A549 (cell line): ENCODE measurements around the gene MYBPC2. TPM values are rescaled to one million over a fixed set of nuclear protein-coding genes. Genes with fewer than 3 reads are reported as not detected.

ENCODE experiments used
- ATAC-seq, 2 experiments: fragments of 200-7000 bp in 1 of 2; fragments of >200 bp in 1 of 2; cut with Nextera tagmentation in 1 of 2; cut with Tn5 transposase in 1 of 2; 3 replicates each; pipeline versions ENCODE4 v1.8.0 to v1.9.1; 2018 to 2020; ENCODE audit warnings: mild to moderate bottlenecking in 1 of 2, moderate library complexity in 1 of 2
- CTCF ChIA-PET: fragments of 300-600 bp; sonication (Branson Sonifier 250); formaldehyde crosslinking; extraction: SDS; loops from one replicate; lab custom pipeline; 2021; ENCODE audit warnings: antibody characterized with exemption, inconsistent platforms; lab: Yijun Ruan, JAX
- POLR2A ChIA-PET: fragments of 350-600 bp; formaldehyde crosslinking; extraction: SDS; loops from one replicate; lab custom pipeline; 2021; ENCODE audit warnings: antibody characterized with exemption, inconsistent platforms; lab: Yijun Ruan, JAX
- DNase-seq, 2 experiments: peaks; one replicate each; pipeline versions ENCODE4 v3.0.0 to v3.0.0-alpha.2; 2011 to 2016; ENCODE audit warnings: low read depth in 1 of 2, low spot score in 1 of 2
- FAIRE-seq: peaks from 2 replicates; lab custom pipeline; 2011; peaks lifted over from hg19 to GRCh38; lab: Jason Lieb, UNC
- H3K27ac ChIP-seq, 2 experiments: fragments of >200 bp; sonication (Bioruptor Twin); formaldehyde crosslinking; 3 replicates each; pipeline ENCODE4 v1.5.1; 2016 to 2017
- H3K4me1 ChIP-seq: fragments of >200 bp; sonication (Bioruptor Twin); formaldehyde crosslinking; 3 replicates; pipeline ENCODE4 v1.6.1; 2016
- H3K4me2 ChIP-seq: fragments of >200 bp; sonication (Bioruptor Twin); formaldehyde crosslinking; 3 replicates; pipeline ENCODE4 v1.6.1; 2016
- H3K4me3 ChIP-seq: fragments of >200 bp; sonication (Bioruptor Twin); formaldehyde crosslinking; 3 replicates; pipeline ENCODE4 v1.5.1; 2016
- H3K9me3 ChIP-seq: fragments of >200 bp; sonication (Bioruptor Twin); formaldehyde crosslinking; 3 replicates; pipeline ENCODE4 v1.6.1; 2016
- CBX2 ChIP-seq: fragments of 200-600 bp; sonication (generic); IDR thresholded peaks from 2 replicates; pipeline ENCODE4 v1.6.1; 2016; ENCODE audit warnings: low read depth, mild to moderate bottlenecking, borderline replicate concordance
- FOXS1 ChIP-seq: fragments of 250-450 bp; sonication (Bioruptor Pico); IDR thresholded peaks from 2 replicates; pipeline ENCODE4 v1.5.0; 2020; ENCODE audit warnings: mild to moderate bottlenecking, moderate library complexity
- HES2 ChIP-seq: fragments of >200 bp; sonication (Bioruptor Twin); formaldehyde crosslinking; IDR thresholded peaks from 2 replicates; pipeline ENCODE4 v1.6.1; 2016
- HOXB5 ChIP-seq: fragments of 250-450 bp; sonication (Bioruptor Pico); IDR thresholded peaks from 2 replicates; pipeline ENCODE4 v1.5.0; 2020; ENCODE audit warnings: mild to moderate bottlenecking, moderate library complexity
- JUNB ChIP-seq: fragments of >200 bp; sonication (Bioruptor Twin); formaldehyde crosslinking; IDR thresholded peaks from 2 replicates; pipeline ENCODE4 v1.6.1; 2016
- KDM1A ChIP-seq: fragments of 200-600 bp; sonication (generic); IDR thresholded peaks from 2 replicates; pipeline ENCODE4 v1.6.1; 2016; ENCODE audit warnings: low read depth, mild to moderate bottlenecking
- KDM5A ChIP-seq: fragments of 200-600 bp; sonication (generic); IDR thresholded peaks from 2 replicates; pipeline ENCODE4 v1.6.1; 2016; ENCODE audit warnings: antibody characterized with exemption, mild to moderate bottlenecking
- MAZ ChIP-seq: fragments of 150-350 bp; IDR thresholded peaks from 2 replicates; pipeline ENCODE4 v1.6.1; 2014; ENCODE audit warnings: antibody characterized with exemption, low read depth, low read length, borderline replicate concordance
- MYC ChIP-seq: IDR thresholded peaks from 2 replicates; pipeline ENCODE4 v1.6.1; 2012; ENCODE audit warnings: mild to moderate bottlenecking, inconsistent platforms, low read length, improper control_type of control experiment, borderline replicate concordance
- NPAS2 ChIP-seq: fragments of 250-450 bp; sonication (Bioruptor Pico); IDR thresholded peaks from 2 replicates; pipeline ENCODE4 v1.8.0; 2022; ENCODE audit warnings: mild to moderate bottlenecking, moderate library complexity, borderline replicate concordance
- NR3C1 ChIP-seq: fragments of >200 bp; sonication (Bioruptor Twin); formaldehyde crosslinking; IDR thresholded peaks from 3 replicates; pipeline ENCODE4 v1.6.1; 2017
- PHF8 ChIP-seq: fragments of 200-600 bp; sonication (generic); IDR thresholded peaks from 2 replicates; pipeline ENCODE4 v1.6.1; 2016; ENCODE audit warnings: low read depth, mild to moderate bottlenecking, antibody characterized with exemption, moderate library complexity, borderline replicate concordance
- POLR2A ChIP-seq: IDR thresholded peaks from 2 replicates; pipeline ENCODE4 v1.6.1; 2012; ENCODE audit warnings: mild to moderate bottlenecking, low read length
- POLR2AphosphoS2 ChIP-seq: conservative IDR thresholded peaks from 2 replicates; pipeline ENCODE4 v1.6.1; 2012; ENCODE audit warnings: low read length, improper control_type of control experiment, inconsistent platforms
- RAD21 ChIP-seq, 2 experiments: fragments of >200 bp in 1 of 2; sonication (Bioruptor Twin) in 1 of 2; formaldehyde crosslinking in 1 of 2; IDR thresholded peaks in 1 of 2; conservative IDR thresholded peaks in 1 of 2; 2 replicates in 1 of 2; 3 replicates in 1 of 2; pipeline ENCODE4 v1.6.1; 2012 to 2018; ENCODE audit warnings: inconsistent platforms in 1 of 2
- RARB ChIP-seq: fragments of 250-450 bp; sonication (Bioruptor Pico); IDR thresholded peaks from 2 replicates; pipeline ENCODE4 v1.8.0; 2021; ENCODE audit warnings: mild to moderate bottlenecking, moderate library complexity
- RCOR1 ChIP-seq: fragments of 150-350 bp; IDR thresholded peaks from 2 replicates; pipeline ENCODE4 v1.6.1; 2014; ENCODE audit warnings: antibody characterized with exemption, low read length, low read depth
- RFX5 ChIP-seq: fragments of 450-650 bp; IDR thresholded peaks from 2 replicates; pipeline ENCODE4 v1.7.1; 2014; ENCODE audit warnings: antibody characterized with exemption, mild to moderate bottlenecking, moderate library complexity
- RNF2 ChIP-seq: fragments of 200-600 bp; sonication (generic); IDR thresholded peaks from 2 replicates; pipeline ENCODE4 v1.6.1; 2016; ENCODE audit warnings: low read depth, mild to moderate bottlenecking, antibody characterized with exemption, moderate library complexity, borderline replicate concordance
- TP53 ChIP-seq: fragments of 250-450 bp; sonication (Bioruptor Pico); IDR thresholded peaks from 2 replicates; pipeline ENCODE4 v1.5.0; 2021; ENCODE audit warnings: mild to moderate bottlenecking, moderate library complexity
- USF2 ChIP-seq: fragments of 450-650 bp; IDR thresholded peaks from 2 replicates; pipeline ENCODE4 v1.6.1; 2014; ENCODE audit warnings: antibody characterized with exemption
- WGBS: methylation state at CpG from one replicate; pipeline ENCODE4 v1.1.6; 2017; ENCODE audit errors: missing lambda C conversion rate; 5-methylcytosine and 5-hydroxymethylcytosine counted together
- polyA plus RNA-seq, 4 experiments: library from polyadenylated mRNA; depleted of rRNA in 3 of 4; stranded (reverse); fragments of >200 nt; fragmentation: RNase III in 1 of 4; extraction: RNeasy Plus Mini Kit Qiagen cat#74134 plus additional on column Dnase treatment in 1 of 4; gene quantifications; 2 replicates in 3 of 4; 3 replicates in 1 of 4; pipeline ENCODE4 v1.2.3, GENCODE V29; 2011 to 2017
- TF ChIP-seq, protein P1 (sequence below): fragments of 250-450 bp; sonication (Bioruptor Pico); IDR thresholded peaks from 2 replicates; pipeline ENCODE4 v1.5.0; 2021; ENCODE audit warnings: mild to moderate bottlenecking, moderate library complexity, borderline replicate concordance
- TF ChIP-seq, protein P2 (sequence below): IDR thresholded peaks from 2 replicates; pipeline ENCODE4 v1.6.1; 2012
- TF ChIP-seq, protein P3 (sequence below): fragments of >200 bp; sonication (Bioruptor Twin); formaldehyde crosslinking; IDR thresholded peaks from 3 replicates; pipeline ENCODE4 v1.6.1; 2016
- TF ChIP-seq, protein P4 (sequence below): fragments of 250-450 bp; sonication (Bioruptor Pico); IDR thresholded peaks from 2 replicates; pipeline ENCODE4 v1.5.0; 2020; ENCODE audit warnings: low read depth, mild to moderate bottlenecking, moderate library complexity

The MYBPC2 gene
- polyA plus RNA-seq, 2 of the 4 experiments (the other 2 are of a cell fraction), result 0.10 TPM; not detected in 1

DNA sequence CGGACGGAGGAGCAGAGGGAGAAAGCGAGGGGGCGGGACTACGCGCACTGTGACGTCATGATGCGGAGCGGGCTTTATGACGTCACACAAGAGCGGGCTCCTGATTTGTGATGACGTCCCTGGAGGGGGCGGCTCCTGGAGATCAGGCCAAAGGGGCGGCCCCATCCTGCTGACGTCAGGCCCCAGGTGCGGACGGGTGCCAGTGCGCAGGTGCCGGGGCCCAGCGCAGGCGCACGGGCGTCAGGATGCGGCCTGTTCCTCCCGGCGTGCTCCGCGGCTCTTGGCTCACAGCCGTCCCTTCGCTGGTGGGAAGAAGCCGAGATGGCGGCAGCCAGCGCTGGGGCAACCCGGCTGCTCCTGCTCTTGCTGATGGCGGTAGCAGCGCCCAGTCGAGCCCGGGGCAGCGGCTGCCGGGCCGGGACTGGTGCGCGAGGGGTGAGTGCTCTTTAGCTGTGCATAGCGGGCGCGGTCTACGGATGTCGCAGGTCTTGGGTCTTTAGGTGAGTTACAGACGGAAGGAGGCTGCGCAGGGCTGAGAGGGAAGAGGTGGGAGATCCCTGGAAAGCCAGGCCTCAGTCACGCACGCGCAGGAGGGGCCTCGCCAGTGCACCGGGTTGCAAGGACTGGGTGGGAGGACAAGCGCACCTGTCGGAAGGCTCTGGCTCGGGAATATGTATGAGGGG, 43.7 kb downstream of the MYBPC2 start, which contains the start of the genes EMC10 and GARIN5A (continued):
- TF ChIP-seq PHF8 (peak; percentile 98), RNF2 (no peak; the same call in 1 of the 2 replicates), USF2 (0 out of 2 replicates have a peak, but pooled peaks have one; percentile 18), JUNB (no peak), POLR2AphosphoS2 (no peak), MAZ (peak; percentile 75; the same call in 1 of the 2 replicates), NPAS2 (CRISPR knock-in tag) (no peak), KDM5A (0 out of 2 replicates have a peak, but pooled peaks have one; percentile 36), FOXS1 (CRISPR knock-in tag) (no peak), KDM1A (no peak), NR3C1 (no peak), RAD21 (conservative IDR thresholded peaks at IDR 0.05 in 1 of 2, IDR thresholded peaks at IDR 0.05 in 1 of 2) (no peak), MYC (peak; percentile 27; the same call in 1 of the 2 replicates), TP53 (CRISPR knock-in tag) (no peak), CBX2 (no peak), RCOR1 (0 out of 2 replicates have a peak, but pooled peaks have one; percentile 52), POLR2A (peak; percentile 96), RFX5 (peak; percentile 86)
- TF ChIP-seq, protein P1, sequence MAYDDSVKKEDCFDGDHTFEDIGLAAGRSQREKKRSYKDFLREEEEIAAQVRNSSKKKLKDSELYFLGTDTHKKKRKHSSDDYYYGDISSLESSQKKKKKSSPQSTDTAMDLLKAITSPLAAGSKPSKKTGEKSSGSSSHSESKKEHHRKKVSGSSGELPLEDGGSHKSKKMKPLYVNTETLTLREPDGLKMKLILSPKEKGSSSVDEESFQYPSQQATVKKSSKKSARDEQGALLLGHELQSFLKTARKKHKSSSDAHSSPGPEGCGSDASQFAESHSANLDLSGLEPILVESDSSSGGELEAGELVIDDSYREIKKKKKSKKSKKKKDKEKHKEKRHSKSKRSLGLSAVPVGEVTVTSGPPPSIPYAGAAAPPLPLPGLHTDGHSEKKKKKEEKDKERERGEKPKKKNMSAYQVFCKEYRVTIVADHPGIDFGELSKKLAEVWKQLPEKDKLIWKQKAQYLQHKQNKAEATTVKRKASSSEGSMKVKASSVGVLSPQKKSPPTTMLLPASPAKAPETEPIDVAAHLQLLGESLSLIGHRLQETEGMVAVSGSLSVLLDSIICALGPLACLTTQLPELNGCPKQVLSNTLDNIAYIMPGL (CRISPR knock-in tag), result no peak
- TF ChIP-seq, protein P2, sequence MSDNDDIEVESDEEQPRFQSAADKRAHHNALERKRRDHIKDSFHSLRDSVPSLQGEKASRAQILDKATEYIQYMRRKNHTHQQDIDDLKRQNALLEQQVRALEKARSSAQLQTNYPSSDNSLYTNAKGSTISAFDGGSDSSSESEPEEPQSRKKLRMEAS, result peak; percentile 78
- TF ChIP-seq, protein P3, sequence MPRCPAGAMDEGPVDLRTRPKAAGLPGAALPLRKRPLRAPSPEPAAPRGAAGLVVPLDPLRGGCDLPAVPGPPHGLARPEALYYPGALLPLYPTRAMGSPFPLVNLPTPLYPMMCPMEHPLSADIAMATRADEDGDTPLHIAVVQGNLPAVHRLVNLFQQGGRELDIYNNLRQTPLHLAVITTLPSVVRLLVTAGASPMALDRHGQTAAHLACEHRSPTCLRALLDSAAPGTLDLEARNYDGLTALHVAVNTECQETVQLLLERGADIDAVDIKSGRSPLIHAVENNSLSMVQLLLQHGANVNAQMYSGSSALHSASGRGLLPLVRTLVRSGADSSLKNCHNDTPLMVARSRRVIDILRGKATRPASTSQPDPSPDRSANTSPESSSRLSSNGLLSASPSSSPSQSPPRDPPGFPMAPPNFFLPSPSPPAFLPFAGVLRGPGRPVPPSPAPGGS, result peak; percentile 95
- TF ChIP-seq, protein P4, sequence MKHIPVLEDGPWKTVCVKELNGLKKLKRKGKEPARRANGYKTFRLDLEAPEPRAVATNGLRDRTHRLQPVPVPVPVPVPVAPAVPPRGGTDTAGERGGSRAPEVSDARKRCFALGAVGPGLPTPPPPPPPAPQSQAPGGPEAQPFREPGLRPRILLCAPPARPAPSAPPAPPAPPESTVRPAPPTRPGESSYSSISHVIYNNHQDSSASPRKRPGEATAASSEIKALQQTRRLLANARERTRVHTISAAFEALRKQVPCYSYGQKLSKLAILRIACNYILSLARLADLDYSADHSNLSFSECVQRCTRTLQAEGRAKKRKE (CRISPR knock-in tag), result no peak

GRCh38 chr19:50476907-50477238, 44.2 kb downstream of the MYBPC2 start:
- no peaks in the 10 kb centered on the region for H3K9me3 ChIP-seq
- TF ChIP-seq HES2, result no peak
- TF ChIP-seq, protein P4 (CRISPR knock-in tag), result no peak
- TF ChIP-seq RARB (CRISPR knock-in tag), result no peak
- TF ChIP-seq, protein P3, result no peak
- no peak for TF ChIP-seq RNF2
- no peak for TF ChIP-seq HOXB5
- TF ChIP-seq, protein P1 (CRISPR knock-in tag), result no peak
- ChIA-PET POLR2A (no interaction called here), CTCF (interaction anchor here (0.6 to 0.7 kb wide), 2 partner anchors 17 to 64 kb away, joined by 3 to 4 read pairs; no protein-coding TSS in a partner anchor)
- peak overlapping the region; percentile 86 for H3K4me3 ChIP-seq
- H3K27ac ChIP-seq, result peak overlapping the region; percentile 87 to 93
- ATAC-seq (no peak), DNase-seq (no peak), FAIRE-seq (no peak)
- peaks cover 12% of the 10 kb centered on the region for H3K4me1 ChIP-seq
- WGBS, result 6% methylated on average over 19 of the region's 20 CpGs
- peak overlapping the region; percentile 97 for H3K4me2 ChIP-seq
